ENCODE data around the gene ELFN1. TPM values are rescaled to one million over a fixed set of nuclear protein-coding genes. Genes with fewer than 3 reads are reported as not detected.

ELFN1 gene
- total RNA-seq, 1 donor from 2014 or later = not detected

DNA sequence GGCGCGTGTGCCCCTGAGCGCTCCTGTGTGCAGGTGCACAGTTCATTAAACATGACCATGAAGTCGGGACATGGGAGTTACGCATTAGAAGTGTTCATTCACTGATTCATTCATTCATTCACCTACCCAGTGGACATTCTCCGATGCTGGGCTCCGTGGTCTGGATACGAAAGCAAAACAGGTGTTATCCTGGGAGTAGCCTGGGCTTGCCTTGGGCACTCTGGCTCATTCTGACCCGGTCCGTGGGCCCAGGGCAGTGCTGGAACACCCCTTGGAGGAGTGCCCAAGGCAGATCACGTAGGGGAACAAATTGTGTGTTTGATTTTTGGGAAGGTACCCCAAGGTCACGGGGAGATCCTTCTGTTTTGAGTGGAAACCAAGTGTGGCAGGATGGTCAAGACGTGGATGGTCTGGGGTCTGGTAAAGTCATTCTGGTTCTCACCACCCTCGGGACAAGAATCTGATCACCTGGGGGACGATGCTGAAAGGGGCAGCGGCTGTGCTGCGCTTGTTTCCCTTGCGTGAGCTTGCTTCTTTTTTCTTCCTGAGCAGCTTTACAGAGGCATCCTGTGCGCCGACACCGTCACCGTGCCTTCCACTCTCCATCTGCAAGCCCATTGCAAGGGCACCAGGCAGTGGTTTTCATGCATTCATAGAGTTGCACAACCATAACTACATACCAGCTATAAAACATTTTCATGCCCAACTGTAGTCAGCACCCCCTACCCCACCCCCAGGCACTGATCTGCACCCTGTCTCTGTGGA is 10.1 kb downstream of the ELFN1 start:
- ChIA-PET CTCF (no interaction called here), POLR2A (no interaction called here)
- intact Hi-C loops (cut with micrococcal nuclease) = no loop called here
- Mint-ChIP-seq H3K27me3 (peaks cover 21% of the 10 kb centered on the region), H3K27ac (no peak overlapping the region), H3K36me3 (ENCODE audit: low read depth) (peaks cover 5% of the 10 kb centered on the region), H3K4me1 (peaks cover 7% of the 10 kb centered on the region), H3K4me3 (no peak overlapping the region), H3K9me3 (peaks cover 25% of the 10 kb centered on the region)
- no peak for ATAC-seq (ENCODE audit: low read depth)
- no peak for DNase-seq
- TF ChIP-seq, protein P1, sequence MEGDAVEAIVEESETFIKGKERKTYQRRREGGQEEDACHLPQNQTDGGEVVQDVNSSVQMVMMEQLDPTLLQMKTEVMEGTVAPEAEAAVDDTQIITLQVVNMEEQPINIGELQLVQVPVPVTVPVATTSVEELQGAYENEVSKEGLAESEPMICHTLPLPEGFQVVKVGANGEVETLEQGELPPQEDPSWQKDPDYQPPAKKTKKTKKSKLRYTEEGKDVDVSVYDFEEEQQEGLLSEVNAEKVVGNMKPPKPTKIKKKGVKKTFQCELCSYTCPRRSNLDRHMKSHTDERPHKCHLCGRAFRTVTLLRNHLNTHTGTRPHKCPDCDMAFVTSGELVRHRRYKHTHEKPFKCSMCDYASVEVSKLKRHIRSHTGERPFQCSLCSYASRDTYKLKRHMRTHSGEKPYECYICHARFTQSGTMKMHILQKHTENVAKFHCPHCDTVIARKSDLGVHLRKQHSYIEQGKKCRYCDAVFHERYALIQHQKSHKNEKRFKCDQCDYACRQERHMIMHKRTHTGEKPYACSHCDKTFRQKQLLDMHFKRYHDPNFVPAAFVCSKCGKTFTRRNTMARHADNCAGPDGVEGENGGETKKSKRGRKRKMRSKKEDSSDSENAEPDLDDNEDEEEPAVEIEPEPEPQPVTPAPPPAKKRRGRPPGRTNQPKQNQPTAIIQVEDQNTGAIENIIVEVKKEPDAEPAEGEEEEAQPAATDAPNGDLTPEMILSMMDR (IDR thresholded peaks at IDR 0.05) = no peak

DNA sequence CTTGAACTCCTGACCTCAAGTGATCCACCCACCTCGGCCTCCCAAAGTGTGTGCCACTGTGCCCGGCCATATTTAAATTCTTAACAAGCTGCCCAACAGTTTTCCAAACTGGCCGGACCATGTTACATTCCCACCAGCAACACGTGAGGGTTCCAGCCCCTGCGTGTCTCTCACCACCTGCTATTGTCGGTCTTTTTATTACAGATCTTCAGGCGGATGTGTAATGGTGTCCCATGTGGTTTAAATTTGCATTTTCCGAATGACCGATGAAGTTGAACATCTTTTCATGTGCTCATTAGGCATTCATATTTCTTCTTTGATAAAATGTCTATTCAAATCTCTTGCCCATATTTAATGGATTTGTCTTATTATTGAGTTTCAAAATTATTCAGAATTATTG is 11.5 kb downstream of the ELFN1 start:
- intact Hi-C loops (cut with micrococcal nuclease) = no loop called here
- TF ChIP-seq, protein P1 (IDR thresholded peaks at IDR 0.05) = no peak
- no peak overlapping the region for H3K4me3 Mint-ChIP-seq
- H3K9me3 Mint-ChIP-seq = peaks cover 27% of the 10 kb centered on the region
- no peak for ATAC-seq (ENCODE audit: low read depth)
- CTCF ChIA-PET = no interaction called here
- POLR2A ChIA-PET = no interaction called here
- peaks cover 5% of the 10 kb centered on the region for H3K36me3 Mint-ChIP-seq (ENCODE audit: low read depth)
- H3K4me1 Mint-ChIP-seq = peaks cover 7% of the 10 kb centered on the region
- peaks cover 18% of the 10 kb centered on the region for H3K27me3 Mint-ChIP-seq
- H3K27ac Mint-ChIP-seq = no peak overlapping the region
- DNase-seq = no peak

DNA sequence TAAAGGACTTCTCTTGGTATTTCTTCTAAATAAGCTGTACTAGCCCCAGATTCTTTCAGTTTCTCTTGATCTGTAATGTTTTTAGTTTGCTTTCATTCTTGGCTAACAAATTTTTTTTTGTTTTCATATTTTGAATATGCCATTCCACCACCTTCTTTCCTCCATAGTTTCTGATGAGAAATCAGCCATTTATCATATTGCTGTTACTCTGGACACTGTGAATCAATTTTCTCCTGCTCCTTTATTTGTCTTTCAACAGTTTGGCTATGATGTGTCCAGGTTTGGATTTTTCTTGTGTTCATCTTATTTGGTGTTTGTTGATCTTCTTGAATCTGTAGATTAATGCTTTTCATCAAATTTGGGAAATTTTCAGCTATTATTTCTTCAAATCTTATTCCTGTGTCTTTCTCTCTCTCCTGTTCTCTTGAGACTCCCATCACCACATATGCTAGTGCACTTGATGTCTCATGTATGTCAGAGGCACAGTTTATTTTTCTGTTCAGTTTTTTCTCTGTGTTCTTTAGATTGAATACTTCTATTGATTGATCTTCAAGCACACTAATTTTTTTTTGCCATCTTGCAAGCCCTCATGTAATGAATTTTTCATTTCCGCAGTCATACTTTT is 15.0 kb downstream of the ELFN1 start:
- H3K4me1 Mint-ChIP-seq = peaks cover 7% of the 10 kb centered on the region
- ChIA-PET POLR2A (no interaction called here), CTCF (no interaction called here)
- peaks cover 5% of the 10 kb centered on the region for H3K36me3 Mint-ChIP-seq (ENCODE audit: low read depth)
- no peak overlapping the region for H3K27ac Mint-ChIP-seq
- H3K4me3 Mint-ChIP-seq = no peak overlapping the region
- H3K27me3 Mint-ChIP-seq = peaks cover 12% of the 10 kb centered on the region
- TF ChIP-seq, protein P1 (IDR thresholded peaks at IDR 0.05) = no peak
- DNase-seq (no peak), ATAC-seq (ENCODE audit: low read depth) (no peak)
- intact Hi-C loops (cut with micrococcal nuclease) = no loop called here
- peaks cover 27% of the 10 kb centered on the region for H3K9me3 Mint-ChIP-seq

DNA sequence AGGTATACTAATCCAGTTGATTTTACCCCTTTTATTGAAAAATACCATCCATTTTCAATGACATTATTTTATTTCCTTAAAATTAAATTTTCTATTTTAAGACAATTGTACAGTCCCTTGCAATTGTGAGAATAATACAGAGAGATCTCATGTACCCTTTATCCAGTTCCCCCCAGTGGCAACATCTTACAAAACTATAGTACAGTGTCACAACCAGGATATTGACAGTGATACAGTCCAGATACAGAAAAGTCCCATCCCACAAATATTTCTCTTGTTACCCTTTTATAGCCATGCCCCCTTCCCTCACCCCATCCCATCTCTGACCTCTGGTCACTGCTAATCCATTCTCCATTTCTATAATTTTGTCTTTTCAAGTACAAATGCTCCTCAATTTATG is 18.5 kb downstream of the ELFN1 start:
- ChIA-PET CTCF (no interaction called here), POLR2A (no interaction called here)
- Mint-ChIP-seq H3K4me1 (no peaks in the 10 kb centered on the region), H3K27ac (no peak overlapping the region), H3K36me3 (ENCODE audit: low read depth) (peaks cover 4% of the 10 kb centered on the region), H3K27me3 (peaks cover 28% of the 10 kb centered on the region), H3K4me3 (no peak overlapping the region), H3K9me3 (peaks cover 10% of the 10 kb centered on the region)
- ATAC-seq (ENCODE audit: low read depth) = no peak
- no peak for DNase-seq
- intact Hi-C loops (cut with micrococcal nuclease) = no loop called here
- TF ChIP-seq, protein P1 (IDR thresholded peaks at IDR 0.05) = no peak

DNA sequence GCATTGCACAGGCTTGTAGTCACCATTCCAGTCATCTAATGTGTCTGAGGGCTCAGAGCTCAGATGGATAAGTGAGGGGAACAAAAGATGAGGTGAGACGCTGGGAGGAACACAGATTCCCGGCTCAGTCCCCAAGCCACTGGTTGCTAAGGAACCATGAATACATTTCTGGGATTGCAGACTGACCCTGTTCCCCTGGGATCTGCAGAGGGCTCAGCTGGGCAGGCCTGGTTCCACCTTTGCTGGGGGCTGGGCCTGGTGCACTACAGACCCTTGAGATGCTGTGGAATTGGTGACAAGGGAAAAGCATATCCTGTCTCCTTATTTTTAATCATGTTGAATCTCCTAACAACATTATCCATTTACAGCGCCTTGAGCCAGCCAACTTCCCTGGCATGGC is 19.2 kb downstream of the ELFN1 start:
- ATAC-seq (ENCODE audit: low read depth) (no peak), DNase-seq (no peak)
- POLR2A ChIA-PET = no interaction called here
- H3K4me1 Mint-ChIP-seq = no peaks in the 10 kb centered on the region
- peaks cover 7% of the 10 kb centered on the region for H3K9me3 Mint-ChIP-seq
- no peak overlapping the region for H3K4me3 Mint-ChIP-seq
- H3K27ac Mint-ChIP-seq = no peak overlapping the region
- H3K27me3 Mint-ChIP-seq = peaks cover 24% of the 10 kb centered on the region
- peaks cover under 1% of the 10 kb centered on the region for H3K36me3 Mint-ChIP-seq (ENCODE audit: low read depth)
- TF ChIP-seq, protein P1 (IDR thresholded peaks at IDR 0.05) = no peak
- intact Hi-C loops (cut with micrococcal nuclease) = no loop called here
- CTCF ChIA-PET = no interaction called here

Measured in activated B cell treated with CpG ODN at 0.5 μM for 24 hours (primary cell).